Brain microvascular endothelial cell (primary cell): ENCODE measurements around the gene SLC26A1.
"Not testable (repeated sequence)": the region's sequence is repeated elsewhere in the genome, so short reads cannot be mapped to it uniquely, and the experiment has no call there.

Experiments used
- DNase-seq: peaks from one replicate; pipeline ENCODE4 v3.0.0-alpha.2; 2020
- H3K27ac ChIP-seq: fragments of 250-450 bp; sonication (Bioruptor Pico); 2 replicates; pipeline ENCODE4 v1.5.1; 2020; ENCODE audit warnings: mild to moderate bottlenecking, moderate library complexity
- H3K27me3 ChIP-seq: fragments of 250-450 bp; sonication (Bioruptor Pico); replicated peaks from 2 replicates; pipeline ENCODE4 v1.5.1; 2020; ENCODE audit warnings: mild to moderate bottlenecking
- H3K36me3 ChIP-seq: fragments of 250-450 bp; sonication (Bioruptor Pico); replicated peaks from 2 replicates; pipeline ENCODE4 v1.5.1; 2020; ENCODE audit warnings: mild to moderate bottlenecking
- H3K4me3 ChIP-seq: 2 replicates; pipeline ENCODE4 v1.5.1; 2011; ENCODE audit warnings: low read depth, mild to moderate bottlenecking, control low read depth, low read length, moderate library complexity
- CTCF ChIP-seq: IDR thresholded peaks from 2 replicates; pipeline ENCODE4 v1.5.1; 2011; ENCODE audit warnings: low read depth, mild to moderate bottlenecking, moderate library complexity, low read length, control low read depth, inconsistent platforms; ENCODE audit errors: missing control alignments
- in situ Hi-C: cut with HindIII; loops from 2 replicates; pipeline ENCODE4 v1.10.0; 2017; ENCODE audit warnings: low sequenced_read_pairs, low pct_ligation_motif_present

The SLC26A1 gene

DNA sequence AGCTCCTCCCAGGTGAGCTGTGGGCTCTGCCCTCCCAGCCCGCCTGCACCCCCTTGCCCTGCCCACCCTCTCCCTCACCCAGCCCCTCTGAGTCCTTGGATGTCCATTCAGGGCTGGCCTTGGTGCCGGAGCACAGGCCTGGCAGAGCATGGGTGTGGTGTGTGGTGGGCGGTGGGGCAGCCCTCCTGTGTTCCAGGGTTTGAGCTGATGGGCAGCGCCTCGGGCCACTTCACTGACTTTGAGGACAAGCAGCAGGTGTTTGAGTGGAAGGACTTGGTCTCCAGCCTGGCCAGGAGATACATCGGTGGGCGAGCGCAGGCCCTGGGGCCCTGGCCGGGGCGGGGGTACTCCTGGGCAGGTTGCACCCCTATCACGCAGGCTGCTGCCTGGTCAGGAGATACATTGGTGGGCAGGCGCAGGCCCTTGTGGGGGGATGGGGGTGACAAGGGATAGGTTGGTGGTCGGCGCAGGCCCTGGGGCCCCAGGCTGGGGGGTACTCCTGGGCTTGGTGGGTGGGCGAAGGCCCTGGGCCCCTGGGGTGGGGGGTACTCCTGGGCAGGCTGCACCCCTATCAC lies 7.6 kb upstream of the SLC26A1 start:
- DNase-seq, result no peak
- Histone ChIP-seq H3K27me3 (peaks cover 69% of the 10 kb centered on the region), H3K4me3 (no peak overlapping the region), H3K27ac (no peak overlapping the region), H3K36me3 (no peaks in the 10 kb centered on the region)
- in situ Hi-C loops, result no loop called here
- no peak for TF ChIP-seq CTCF

- Histone ChIP-seq H3K4me3 (no peak overlapping the region), H3K36me3 (no peaks in the 10 kb centered on the region), H3K27ac (no peak overlapping the region), H3K27me3 (peaks cover 71% of the 10 kb centered on the region)
- in situ Hi-C loops, result no loop called here
- no peak for TF ChIP-seq CTCF
- no peak for DNase-seq
Observed at GRCh38 chr4:999882-1000425, 6.8 kb upstream of the SLC26A1 start.

- H3K36me3 ChIP-seq, H3K27ac ChIP-seq, in situ Hi-C loops, H3K4me3 ChIP-seq, DNase-seq: not testable (repeated sequence)
- H3K27me3 ChIP-seq, result peaks cover 65% of the 10 kb centered on the region
Observed at GRCh38 chr4:999240-999863, 6.1 kb upstream of the SLC26A1 start.

DNA sequence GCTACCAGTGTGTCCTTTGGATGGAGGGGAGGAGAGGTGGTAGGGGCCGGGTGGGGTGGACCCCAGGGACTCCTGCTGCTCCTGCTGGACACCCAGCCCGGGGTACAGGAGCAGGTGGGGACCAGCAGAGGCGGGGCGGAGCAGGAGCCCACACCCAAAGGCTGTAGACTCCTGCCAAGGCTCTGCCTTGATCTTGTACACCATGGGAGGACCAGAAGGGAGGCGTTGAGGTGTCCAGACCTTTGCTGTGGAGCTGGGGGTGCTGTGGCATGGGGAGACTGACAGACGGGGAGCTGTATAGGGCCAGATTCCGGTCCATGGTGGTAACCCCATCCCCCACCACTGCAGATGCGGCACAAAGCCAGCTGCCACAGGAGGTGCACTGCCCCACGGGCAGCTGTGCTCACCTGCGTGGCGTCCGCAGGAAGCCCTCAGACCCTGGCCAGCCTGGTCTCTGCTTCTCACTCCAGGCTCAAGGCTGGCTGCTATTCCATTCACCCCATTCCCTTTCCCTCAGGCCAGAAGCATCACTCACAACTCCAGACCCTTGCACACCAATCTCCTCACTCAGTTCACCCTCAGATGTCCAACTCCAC lies 5.0 kb upstream of the SLC26A1 start:
- in situ Hi-C loops, result no loop called here

DNA sequence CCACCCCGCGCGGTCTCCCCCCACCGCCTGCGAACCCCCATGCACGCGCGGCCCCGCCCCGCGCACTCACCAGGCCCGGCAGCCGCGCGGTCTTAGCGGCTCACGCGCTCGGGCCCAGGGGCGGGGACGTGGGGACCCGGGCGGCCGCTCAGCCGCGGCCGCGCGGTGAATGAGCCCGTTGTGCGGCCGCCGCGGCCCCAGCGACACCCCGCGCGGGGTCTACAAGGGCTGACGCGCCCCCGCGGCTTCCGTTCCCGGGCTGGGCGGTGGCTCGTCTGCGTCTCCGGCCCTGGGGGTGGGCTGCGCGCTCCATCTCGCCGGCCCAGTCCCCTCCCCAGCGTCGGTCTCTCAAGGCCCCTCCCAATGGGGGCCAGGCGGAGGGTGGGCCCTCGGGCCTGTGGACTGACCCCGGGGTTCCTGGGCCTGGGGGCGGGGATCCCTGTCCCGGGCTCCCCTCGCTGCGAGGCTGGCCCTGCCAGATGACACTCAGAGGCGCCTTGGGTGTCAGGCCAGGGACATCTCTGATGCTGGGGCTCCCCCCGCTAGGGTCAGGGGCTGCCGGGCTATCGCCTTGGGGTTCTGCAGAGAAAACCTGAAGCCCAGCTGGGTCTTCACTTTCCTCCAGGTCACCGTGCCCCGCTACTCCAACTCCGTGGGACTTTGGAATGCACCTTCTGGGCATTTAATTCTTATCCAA lies 4.3 kb upstream of the SLC26A1 start:
- Histone ChIP-seq H3K36me3 (no peaks in the 10 kb centered on the region), H3K27me3 (peaks cover 49% of the 10 kb centered on the region), H3K27ac (no peak overlapping the region), H3K4me3 (no peak overlapping the region)
- TF ChIP-seq CTCF, result no peak
- no peak for DNase-seq
- in situ Hi-C loops, result no loop called here

More for the DNA sequence above, 5.0 kb upstream of the SLC26A1 start:
- H3K4me3 ChIP-seq, result no peak overlapping the region
- no peak for TF ChIP-seq CTCF
- peaks cover 54% of the 10 kb centered on the region for H3K27me3 ChIP-seq
- DNase-seq, result no peak
- H3K36me3 ChIP-seq, result no peaks in the 10 kb centered on the region
- no peak overlapping the region for H3K27ac ChIP-seq

DNA sequence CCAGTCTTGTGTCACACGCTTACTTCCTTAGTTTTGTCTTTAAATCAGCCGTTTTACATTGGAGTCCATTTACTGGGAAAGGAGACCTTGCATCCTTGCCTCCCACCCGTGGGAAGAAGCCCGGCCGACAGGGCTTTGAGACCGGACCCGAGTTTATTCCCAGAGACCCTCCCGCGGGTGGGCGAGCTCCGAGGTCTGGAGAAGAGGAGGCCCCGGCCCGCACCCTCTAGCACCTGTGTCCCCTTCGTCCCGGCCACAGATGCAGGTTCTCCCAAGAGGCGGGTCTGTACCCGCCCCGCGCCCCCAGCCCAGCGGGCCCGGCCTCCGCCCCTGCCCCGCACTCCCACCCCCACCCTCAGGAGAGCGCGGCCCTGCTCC lies 3.8 kb upstream of the SLC26A1 start:
- no peak for TF ChIP-seq CTCF
- H3K27me3 ChIP-seq, result peaks cover 44% of the 10 kb centered on the region
- H3K36me3 ChIP-seq, result no peaks in the 10 kb centered on the region
- no peak for DNase-seq
- in situ Hi-C loops, result no loop called here
- no peak overlapping the region for H3K27ac ChIP-seq
- no peak overlapping the region for H3K4me3 ChIP-seq
